WTC11 (cell line): ENCODE data around the gene AGO3. TPM values are rescaled to one million over a fixed set of nuclear protein-coding genes. Genes with fewer than 3 reads are reported as not detected.

Experiments
- CREB1 ChIP-seq: sonication (generic); formaldehyde crosslinking; IDR thresholded peaks from 2 replicates; pipeline ENCODE4 v1.8.0; 2023; ENCODE audit warnings: mild to moderate bottlenecking, missing genetic modification reagents
- GABPB1 ChIP-seq: sonication (generic); formaldehyde crosslinking; IDR thresholded peaks from 2 replicates; pipeline ENCODE4 v1.8.1; 2023; ENCODE audit warnings: mild to moderate bottlenecking, missing genetic modification reagents
- GRHL2 ChIP-seq: fragments of 250-450 bp; sonication (Bioruptor Pico); IDR thresholded peaks from 2 replicates; pipeline ENCODE4 v1.8.0; 2022; ENCODE audit warnings: mild to moderate bottlenecking, moderate library complexity; ENCODE audit not compliant: insufficient replicate concordance, severe bottlenecking
- IRF2 ChIP-seq: sonication (generic); formaldehyde crosslinking; IDR thresholded peaks from 2 replicates; pipeline ENCODE4 v1.8.0; 2022; ENCODE audit warnings: low read depth, missing genetic modification reagents, borderline replicate concordance
- MXD4 ChIP-seq: fragments of 250-450 bp; sonication (Bioruptor Pico); IDR thresholded peaks from 2 replicates; pipeline ENCODE4 v1.8.0; 2021; ENCODE audit warnings: mild to moderate bottlenecking, moderate library complexity, borderline replicate concordance
- NR3C1 ChIP-seq: sonication (generic); formaldehyde crosslinking; conservative IDR thresholded peaks from 2 replicates; pipeline ENCODE4 v1.8.1; 2023; ENCODE audit warnings: low read depth, mild to moderate bottlenecking, missing genetic modification reagents
- OVOL2 ChIP-seq: fragments of 250-450 bp; sonication (Bioruptor Pico); IDR thresholded peaks from 2 replicates; pipeline ENCODE4 v1.9.0; 2021; ENCODE audit warnings: mild to moderate bottlenecking, borderline replicate concordance
- RELA ChIP-seq: sonication (generic); formaldehyde crosslinking; IDR thresholded peaks from 2 replicates; pipeline ENCODE4 v1.8.1; 2022; ENCODE audit warnings: missing genetic modification reagents, mild to moderate bottlenecking, borderline replicate concordance
- RORB ChIP-seq: fragments of 250-450 bp; sonication (Bioruptor Pico); IDR thresholded peaks from 2 replicates; pipeline ENCODE4 v1.9.0; 2021; ENCODE audit warnings: mild to moderate bottlenecking
- TEAD1 ChIP-seq: sonication (generic); formaldehyde crosslinking; IDR thresholded peaks from 2 replicates; pipeline ENCODE4 v1.8.0; 2022; ENCODE audit warnings: mild to moderate bottlenecking, missing genetic modification reagents
- ZNF232 ChIP-seq: sonication (generic); formaldehyde crosslinking; IDR thresholded peaks from 2 replicates; pipeline ENCODE4 v1.8.0; 2022; ENCODE audit warnings: mild to moderate bottlenecking, missing genetic modification reagents
- ZNF423 ChIP-seq: fragments of 250-450 bp; sonication (Bioruptor Pico); IDR thresholded peaks from 2 replicates; pipeline ENCODE4 v2.1.2; 2022; ENCODE audit warnings: mild to moderate bottlenecking, moderate library complexity
- ZNF671 ChIP-seq: fragments of 250-450 bp; sonication (Bioruptor Pico); IDR thresholded peaks from 2 replicates; pipeline ENCODE4 v1.8.0; 2021; ENCODE audit warnings: mild to moderate bottlenecking
- total RNA-seq: library from RNA; stranded (reverse); gene quantifications from 3 replicates; pipeline ENCODE4 v1.2.3, GENCODE V29; 2021
- TF ChIP-seq, protein P1 (sequence below): sonication (generic); formaldehyde crosslinking; IDR thresholded peaks from 2 replicates; pipeline ENCODE4 v1.8.0; 2023; ENCODE audit warnings: missing genetic modification reagents
- TF ChIP-seq, protein P2 (sequence below): sonication (generic); formaldehyde crosslinking; IDR thresholded peaks from 2 replicates; pipeline ENCODE4 v1.8.0; 2022; ENCODE audit warnings: mild to moderate bottlenecking, missing genetic modification reagents
- TF ChIP-seq, protein P3 (sequence below): sonication (generic); formaldehyde crosslinking; IDR thresholded peaks from 2 replicates; pipeline ENCODE4 v1.8.1; 2023; ENCODE audit warnings: mild to moderate bottlenecking, missing genetic modification reagents, moderate library complexity
- TF ChIP-seq, protein P4 (sequence below): sonication (generic); formaldehyde crosslinking; IDR thresholded peaks from 2 replicates; pipeline ENCODE4 v1.8.0; 2022; ENCODE audit warnings: missing genetic modification reagents
- TF ChIP-seq, protein P5 (sequence below): sonication (generic); formaldehyde crosslinking; IDR thresholded peaks from 2 replicates; pipeline ENCODE4 v1.8.1; 2023; ENCODE audit warnings: mild to moderate bottlenecking, moderate library complexity, missing genetic modification reagents
- TF ChIP-seq, protein P6 (sequence below): fragments of 250-450 bp; sonication (Bioruptor Pico); conservative IDR thresholded peaks from 2 replicates; pipeline ENCODE4 v1.9.0; 2021; ENCODE audit warnings: mild to moderate bottlenecking
- TF ChIP-seq, protein P7 (sequence below): sonication (generic); formaldehyde crosslinking; IDR thresholded peaks from 2 replicates; pipeline ENCODE4 v1.8.1; 2023; ENCODE audit warnings: mild to moderate bottlenecking, missing genetic modification reagents, moderate library complexity
- TF ChIP-seq, protein P8 (sequence below): sonication (generic); formaldehyde crosslinking; IDR thresholded peaks from 2 replicates; pipeline ENCODE4 v1.8.1; 2022; ENCODE audit warnings: low read depth, mild to moderate bottlenecking, moderate library complexity, missing genetic modification reagents, borderline replicate concordance
- TF ChIP-seq, protein P9 (sequence below): fragments of 200-600 bp; IDR thresholded peaks from 2 replicates; pipeline ENCODE4 v1.8.0; 2022; ENCODE audit warnings: antibody characterized with exemption
- TF ChIP-seq, protein P10 (sequence below): sonication (generic); formaldehyde crosslinking; IDR thresholded peaks from 2 replicates; pipeline ENCODE4 v1.8.0; 2022; ENCODE audit warnings: mild to moderate bottlenecking, missing genetic modification reagents

The AGO3 gene
- total RNA-seq, 1 experiment from 2014 or later = 26.8 TPM

DNA sequence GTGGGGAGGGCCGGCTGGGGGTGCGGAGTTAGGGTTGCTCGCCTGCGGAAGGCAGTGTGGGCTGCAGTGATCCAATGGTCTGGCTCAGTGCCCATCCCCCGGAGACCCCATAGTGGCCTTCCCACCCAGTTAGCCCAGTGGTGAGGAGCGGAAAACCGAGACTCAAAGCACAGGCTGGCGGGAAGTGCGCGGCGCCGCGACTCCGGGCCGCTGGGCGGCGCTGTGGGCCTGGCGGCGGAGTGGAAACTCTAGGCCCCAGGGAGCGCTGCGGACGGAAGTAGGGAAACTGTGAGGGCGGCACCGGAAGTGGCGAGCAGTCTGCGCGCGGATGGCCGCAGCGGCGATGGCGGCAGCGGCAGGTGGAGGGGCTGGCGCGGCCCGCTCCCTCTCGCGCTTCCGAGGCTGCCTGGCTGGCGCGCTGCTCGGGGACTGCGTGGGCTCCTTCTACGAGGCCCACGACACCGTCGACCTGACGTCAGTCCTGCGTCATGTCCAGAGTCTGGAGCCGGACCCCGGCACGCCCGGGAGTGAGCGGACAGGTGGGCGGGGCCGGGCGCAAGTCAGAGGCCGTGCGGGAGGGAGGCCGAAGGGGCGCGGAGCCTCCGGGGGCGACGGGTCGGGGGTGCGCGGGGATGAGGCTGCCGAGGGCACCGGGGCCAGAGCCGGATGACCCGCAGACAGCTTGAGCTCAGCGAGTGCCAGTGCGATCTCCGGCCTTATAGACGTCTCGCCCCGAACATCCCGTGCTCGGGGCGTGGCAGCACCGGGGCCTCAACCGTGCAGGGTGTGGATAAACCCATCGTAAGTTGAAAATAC is 157.9 kb downstream of the AGO3 start, which contains the start of gene ADPRS (continued):
- TF ChIP-seq, protein P1, sequence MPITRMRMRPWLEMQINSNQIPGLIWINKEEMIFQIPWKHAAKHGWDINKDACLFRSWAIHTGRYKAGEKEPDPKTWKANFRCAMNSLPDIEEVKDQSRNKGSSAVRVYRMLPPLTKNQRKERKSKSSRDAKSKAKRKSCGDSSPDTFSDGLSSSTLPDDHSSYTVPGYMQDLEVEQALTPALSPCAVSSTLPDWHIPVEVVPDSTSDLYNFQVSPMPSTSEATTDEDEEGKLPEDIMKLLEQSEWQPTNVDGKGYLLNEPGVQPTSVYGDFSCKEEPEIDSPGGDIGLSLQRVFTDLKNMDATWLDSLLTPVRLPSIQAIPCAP = peak; percentile 92
- TF ChIP-seq ZNF671 (CRISPR knock-in tag) (no peak), MXD4 (no peak), CREB1 (CRISPR knock-in tag) (peak; percentile 88), ZNF423 (CRISPR knock-in tag) (0 out of 2 replicates have a peak, but pooled peaks have one; percentile 12), TEAD1 (peak; percentile 84), GABPB1 (CRISPR knock-in tag) (peak; percentile 94), ZNF232 (CRISPR knock-in tag) (peak; percentile 82; the same call in 1 of the 2 replicates), NR3C1 (CRISPR knock-in tag) (no peak), GRHL2 (CRISPR knock-in tag) (no peak), RELA (CRISPR knock-in tag) (peak; percentile 85; the same call in 1 of the 2 replicates), OVOL2 (CRISPR knock-in tag) (no peak), RORB (no peak), IRF2 (CRISPR knock-in tag) (no peak)
- TF ChIP-seq, protein P2, sequence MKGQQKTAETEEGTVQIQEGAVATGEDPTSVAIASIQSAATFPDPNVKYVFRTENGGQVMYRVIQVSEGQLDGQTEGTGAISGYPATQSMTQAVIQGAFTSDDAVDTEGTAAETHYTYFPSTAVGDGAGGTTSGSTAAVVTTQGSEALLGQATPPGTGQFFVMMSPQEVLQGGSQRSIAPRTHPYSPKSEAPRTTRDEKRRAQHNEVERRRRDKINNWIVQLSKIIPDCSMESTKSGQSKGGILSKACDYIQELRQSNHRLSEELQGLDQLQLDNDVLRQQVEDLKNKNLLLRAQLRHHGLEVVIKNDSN (CRISPR knock-in tag) = 0 out of 2 replicates have a peak, but pooled peaks have one; percentile 8
- TF ChIP-seq, protein P3, sequence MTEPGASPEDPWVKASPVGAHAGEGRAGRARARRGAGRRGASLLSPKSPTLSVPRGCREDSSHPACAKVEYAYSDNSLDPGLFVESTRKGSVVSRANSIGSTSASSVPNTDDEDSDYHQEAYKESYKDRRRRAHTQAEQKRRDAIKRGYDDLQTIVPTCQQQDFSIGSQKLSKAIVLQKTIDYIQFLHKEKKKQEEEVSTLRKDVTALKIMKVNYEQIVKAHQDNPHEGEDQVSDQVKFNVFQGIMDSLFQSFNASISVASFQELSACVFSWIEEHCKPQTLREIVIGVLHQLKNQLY (CRISPR knock-in tag) = peak; percentile 47; the same call in 1 of the 2 replicates
- TF ChIP-seq, protein P4, sequence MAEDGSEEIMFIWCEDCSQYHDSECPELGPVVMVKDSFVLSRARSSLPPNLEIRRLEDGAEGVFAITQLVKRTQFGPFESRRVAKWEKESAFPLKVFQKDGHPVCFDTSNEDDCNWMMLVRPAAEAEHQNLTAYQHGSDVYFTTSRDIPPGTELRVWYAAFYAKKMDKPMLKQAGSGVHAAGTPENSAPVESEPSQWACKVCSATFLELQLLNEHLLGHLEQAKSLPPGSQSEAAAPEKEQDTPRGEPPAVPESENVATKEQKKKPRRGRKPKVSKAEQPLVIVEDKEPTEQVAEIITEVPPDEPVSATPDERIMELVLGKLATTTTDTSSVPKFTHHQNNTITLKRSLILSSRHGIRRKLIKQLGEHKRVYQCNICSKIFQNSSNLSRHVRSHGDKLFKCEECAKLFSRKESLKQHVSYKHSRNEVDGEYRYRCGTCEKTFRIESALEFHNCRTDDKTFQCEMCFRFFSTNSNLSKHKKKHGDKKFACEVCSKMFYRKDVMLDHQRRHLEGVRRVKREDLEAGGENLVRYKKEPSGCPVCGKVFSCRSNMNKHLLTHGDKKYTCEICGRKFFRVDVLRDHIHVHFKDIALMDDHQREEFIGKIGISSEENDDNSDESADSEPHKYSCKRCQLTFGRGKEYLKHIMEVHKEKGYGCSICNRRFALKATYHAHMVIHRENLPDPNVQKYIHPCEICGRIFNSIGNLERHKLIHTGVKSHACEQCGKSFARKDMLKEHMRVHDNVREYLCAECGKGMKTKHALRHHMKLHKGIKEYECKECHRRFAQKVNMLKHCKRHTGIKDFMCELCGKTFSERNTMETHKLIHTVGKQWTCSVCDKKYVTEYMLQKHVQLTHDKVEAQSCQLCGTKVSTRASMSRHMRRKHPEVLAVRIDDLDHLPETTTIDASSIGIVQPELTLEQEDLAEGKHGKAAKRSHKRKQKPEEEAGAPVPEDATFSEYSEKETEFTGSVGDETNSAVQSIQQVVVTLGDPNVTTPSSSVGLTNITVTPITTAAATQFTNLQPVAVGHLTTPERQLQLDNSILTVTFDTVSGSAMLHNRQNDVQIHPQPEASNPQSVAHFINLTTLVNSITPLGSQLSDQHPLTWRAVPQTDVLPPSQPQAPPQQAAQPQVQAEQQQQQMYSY (CRISPR knock-in tag) = 0 out of 2 replicates have a peak, but pooled peaks have one; percentile 27
- TF ChIP-seq, protein P5, sequence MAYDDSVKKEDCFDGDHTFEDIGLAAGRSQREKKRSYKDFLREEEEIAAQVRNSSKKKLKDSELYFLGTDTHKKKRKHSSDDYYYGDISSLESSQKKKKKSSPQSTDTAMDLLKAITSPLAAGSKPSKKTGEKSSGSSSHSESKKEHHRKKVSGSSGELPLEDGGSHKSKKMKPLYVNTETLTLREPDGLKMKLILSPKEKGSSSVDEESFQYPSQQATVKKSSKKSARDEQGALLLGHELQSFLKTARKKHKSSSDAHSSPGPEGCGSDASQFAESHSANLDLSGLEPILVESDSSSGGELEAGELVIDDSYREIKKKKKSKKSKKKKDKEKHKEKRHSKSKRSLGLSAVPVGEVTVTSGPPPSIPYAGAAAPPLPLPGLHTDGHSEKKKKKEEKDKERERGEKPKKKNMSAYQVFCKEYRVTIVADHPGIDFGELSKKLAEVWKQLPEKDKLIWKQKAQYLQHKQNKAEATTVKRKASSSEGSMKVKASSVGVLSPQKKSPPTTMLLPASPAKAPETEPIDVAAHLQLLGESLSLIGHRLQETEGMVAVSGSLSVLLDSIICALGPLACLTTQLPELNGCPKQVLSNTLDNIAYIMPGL (CRISPR knock-in tag) = peak; percentile 98
- TF ChIP-seq, protein P6, sequence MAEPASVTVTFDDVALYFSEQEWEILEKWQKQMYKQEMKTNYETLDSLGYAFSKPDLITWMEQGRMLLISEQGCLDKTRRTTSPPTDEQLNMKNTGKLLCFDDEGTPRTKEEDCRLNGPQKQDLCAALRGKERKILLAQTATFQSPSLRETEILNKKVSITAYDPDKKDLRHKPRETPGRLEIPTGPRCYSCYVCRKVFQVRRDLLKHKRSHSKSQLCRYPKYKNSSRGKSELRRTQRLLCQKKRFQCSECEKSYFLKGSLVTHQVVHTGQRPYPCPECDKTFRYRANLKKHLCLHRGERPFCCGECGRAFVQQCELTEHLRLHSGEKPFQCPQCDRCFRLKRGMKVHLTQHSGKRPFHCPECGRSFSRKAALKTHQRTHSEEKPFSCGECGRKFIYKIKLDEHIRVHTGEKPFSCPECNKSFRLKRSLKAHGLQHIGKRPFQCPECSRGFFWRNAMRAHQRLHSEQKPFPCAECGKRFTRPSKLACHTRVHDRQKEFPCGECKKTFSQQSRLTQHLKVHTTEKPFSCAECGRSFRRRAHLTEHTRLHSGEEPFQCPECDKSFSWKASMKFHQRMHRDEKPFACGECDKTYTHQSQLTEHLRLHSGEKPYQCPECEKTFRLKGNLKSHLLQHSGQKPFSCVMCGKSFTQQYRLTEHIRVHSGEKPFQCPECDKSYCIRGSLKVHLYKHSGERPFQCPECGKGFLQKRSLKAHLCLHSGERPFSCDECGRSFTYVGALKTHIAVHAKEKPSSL (CRISPR knock-in tag) = no peak
- TF ChIP-seq, protein P7, sequence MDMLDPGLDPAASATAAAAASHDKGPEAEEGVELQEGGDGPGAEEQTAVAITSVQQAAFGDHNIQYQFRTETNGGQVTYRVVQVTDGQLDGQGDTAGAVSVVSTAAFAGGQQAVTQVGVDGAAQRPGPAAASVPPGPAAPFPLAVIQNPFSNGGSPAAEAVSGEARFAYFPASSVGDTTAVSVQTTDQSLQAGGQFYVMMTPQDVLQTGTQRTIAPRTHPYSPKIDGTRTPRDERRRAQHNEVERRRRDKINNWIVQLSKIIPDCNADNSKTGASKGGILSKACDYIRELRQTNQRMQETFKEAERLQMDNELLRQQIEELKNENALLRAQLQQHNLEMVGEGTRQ = peak; percentile 57
- TF ChIP-seq, protein P8, sequence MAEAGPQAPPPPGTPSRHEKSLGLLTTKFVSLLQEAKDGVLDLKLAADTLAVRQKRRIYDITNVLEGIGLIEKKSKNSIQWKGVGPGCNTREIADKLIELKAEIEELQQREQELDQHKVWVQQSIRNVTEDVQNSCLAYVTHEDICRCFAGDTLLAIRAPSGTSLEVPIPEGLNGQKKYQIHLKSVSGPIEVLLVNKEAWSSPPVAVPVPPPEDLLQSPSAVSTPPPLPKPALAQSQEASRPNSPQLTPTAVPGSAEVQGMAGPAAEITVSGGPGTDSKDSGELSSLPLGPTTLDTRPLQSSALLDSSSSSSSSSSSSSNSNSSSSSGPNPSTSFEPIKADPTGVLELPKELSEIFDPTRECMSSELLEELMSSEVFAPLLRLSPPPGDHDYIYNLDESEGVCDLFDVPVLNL (CRISPR knock-in tag) = peak; percentile 79
- TF ChIP-seq, protein P9, sequence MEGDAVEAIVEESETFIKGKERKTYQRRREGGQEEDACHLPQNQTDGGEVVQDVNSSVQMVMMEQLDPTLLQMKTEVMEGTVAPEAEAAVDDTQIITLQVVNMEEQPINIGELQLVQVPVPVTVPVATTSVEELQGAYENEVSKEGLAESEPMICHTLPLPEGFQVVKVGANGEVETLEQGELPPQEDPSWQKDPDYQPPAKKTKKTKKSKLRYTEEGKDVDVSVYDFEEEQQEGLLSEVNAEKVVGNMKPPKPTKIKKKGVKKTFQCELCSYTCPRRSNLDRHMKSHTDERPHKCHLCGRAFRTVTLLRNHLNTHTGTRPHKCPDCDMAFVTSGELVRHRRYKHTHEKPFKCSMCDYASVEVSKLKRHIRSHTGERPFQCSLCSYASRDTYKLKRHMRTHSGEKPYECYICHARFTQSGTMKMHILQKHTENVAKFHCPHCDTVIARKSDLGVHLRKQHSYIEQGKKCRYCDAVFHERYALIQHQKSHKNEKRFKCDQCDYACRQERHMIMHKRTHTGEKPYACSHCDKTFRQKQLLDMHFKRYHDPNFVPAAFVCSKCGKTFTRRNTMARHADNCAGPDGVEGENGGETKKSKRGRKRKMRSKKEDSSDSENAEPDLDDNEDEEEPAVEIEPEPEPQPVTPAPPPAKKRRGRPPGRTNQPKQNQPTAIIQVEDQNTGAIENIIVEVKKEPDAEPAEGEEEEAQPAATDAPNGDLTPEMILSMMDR = peak; percentile 93
- TF ChIP-seq, protein P10, sequence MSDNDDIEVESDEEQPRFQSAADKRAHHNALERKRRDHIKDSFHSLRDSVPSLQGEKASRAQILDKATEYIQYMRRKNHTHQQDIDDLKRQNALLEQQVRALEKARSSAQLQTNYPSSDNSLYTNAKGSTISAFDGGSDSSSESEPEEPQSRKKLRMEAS = peak; percentile 90
